Stimulated activated CD4-positive, alpha-beta T cell treated with anti-CD3 and anti-CD28 coated beads, Interleukin-12 subunit alpha, Interleukin-12 subunit beta, amount 100 ng/mL, for 24 hours (primary cell): ENCODE data around the gene ARHGAP10.

Source experiments
- DNase-seq, 2 experiments: peaks; one replicate each; pipeline ENCODE4 v3.0.0-alpha.2; 2020; ENCODE audit warnings: low read depth in 2 of 2

The ARHGAP10 gene

GRCh38 chr4:147826288-147826646, 94.4 kb downstream of the ARHGAP10 start:
- no peak for DNase-seq

DNA sequence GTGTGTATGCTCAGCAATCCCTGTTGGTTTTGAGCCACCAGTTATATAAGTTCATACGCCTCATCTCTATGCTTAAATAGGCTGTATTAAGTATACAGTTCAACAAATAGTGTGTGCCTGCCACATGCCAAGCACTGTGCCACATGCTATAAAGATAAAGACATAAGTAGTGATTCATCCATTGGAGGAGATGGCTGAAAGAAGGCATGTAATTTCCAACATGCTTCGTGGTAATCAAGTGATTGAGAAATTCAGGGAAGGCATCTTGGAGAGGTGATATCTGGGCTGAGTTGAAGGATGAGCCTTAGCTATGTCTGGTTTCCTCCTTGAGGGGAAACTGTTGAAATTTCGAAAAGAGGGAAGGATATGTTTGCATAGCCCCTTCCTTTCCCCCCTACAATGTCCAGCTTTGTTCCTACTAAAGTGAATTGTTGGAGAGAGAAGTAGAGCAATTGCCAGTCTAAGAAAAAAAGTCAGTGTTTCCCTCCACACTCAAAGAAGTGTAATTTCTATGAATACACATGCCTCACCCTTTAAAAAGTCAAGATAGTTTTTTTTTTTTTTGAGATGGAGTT, 96.5 kb downstream of the ARHGAP10 start:
- no peak for DNase-seq

DNA sequence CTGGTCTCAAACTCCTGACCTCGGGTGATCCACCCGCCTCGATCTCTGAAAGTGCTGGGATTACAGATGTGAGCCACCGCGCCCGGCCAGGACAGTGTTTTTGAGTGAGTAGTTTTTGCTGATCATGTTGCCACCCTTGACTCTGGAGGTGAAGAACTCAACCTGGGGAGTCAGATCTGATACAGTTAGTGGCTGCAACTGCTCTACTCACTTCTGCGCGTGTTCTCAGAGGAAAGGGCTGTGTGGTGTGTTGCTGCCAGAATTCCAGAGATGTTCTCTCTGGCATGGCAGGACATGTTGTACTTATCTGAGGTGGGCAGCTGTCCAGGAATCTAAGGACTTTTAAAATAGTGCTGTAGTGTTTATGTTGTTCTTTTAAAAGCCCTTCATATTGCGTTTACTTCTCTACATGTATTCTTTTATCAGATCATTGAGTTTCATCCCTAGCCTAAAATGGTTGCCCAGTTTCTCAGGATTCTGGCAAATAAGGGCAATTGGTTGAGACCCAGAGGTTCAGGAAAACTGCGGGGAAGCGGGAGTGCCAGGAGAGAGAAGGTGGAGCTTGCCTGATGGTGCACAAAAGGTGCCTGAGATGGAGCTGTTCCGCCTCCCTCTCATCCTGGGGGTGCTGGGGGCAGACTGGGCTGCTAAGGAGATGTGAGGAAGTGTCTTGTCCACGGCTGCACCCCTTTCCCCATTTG, 97.7 kb downstream of the ARHGAP10 start:
- DNase-seq, result no peak

DNA sequence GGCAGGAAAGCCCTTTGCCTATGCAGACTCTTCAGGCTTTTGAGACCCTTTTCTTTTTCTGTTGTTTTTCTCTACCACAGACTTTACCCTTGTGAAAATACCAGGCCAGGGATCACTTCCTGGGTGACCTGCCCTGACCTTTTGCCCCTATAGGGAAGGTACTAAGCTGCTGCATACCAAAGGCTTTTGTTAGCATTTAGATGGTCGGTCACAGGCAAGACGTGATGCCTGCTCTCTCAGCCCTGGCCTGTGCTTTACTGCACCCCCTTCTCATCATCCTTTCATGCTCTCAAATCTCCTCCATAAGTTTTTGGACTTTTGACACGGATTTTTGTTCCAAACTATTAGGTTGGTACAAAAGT, 98.2 kb downstream of the ARHGAP10 start:
- no peak for DNase-seq

- no peak for DNase-seq
These were observed 99.1 kb downstream of the ARHGAP10 start for GRCh38 chr4:147830987-147831386.

GRCh38 chr4:147831551-147832171, 99.8 kb downstream of the ARHGAP10 start:
- no peak for DNase-seq

DNA sequence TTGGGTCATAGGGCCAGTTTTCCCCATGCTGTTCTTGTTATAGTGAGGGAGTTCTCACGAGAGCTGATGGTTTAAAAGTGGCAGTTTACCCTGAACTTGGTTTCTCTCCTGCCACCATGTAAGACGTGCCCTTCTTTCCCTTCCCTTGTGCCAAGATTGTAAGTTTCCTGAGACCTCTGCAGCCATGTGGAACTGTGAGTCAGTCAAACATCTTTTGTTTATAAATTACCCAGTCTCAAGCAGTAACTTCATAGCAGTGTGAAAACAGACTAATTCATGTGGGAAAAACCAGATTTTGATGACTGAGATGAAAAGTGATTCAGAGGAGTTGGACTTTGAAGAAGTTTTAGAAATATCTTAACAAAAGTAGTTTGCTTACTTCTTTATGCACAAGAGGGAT, 101.4 kb downstream of the ARHGAP10 start:
- no peak for DNase-seq

DNA sequence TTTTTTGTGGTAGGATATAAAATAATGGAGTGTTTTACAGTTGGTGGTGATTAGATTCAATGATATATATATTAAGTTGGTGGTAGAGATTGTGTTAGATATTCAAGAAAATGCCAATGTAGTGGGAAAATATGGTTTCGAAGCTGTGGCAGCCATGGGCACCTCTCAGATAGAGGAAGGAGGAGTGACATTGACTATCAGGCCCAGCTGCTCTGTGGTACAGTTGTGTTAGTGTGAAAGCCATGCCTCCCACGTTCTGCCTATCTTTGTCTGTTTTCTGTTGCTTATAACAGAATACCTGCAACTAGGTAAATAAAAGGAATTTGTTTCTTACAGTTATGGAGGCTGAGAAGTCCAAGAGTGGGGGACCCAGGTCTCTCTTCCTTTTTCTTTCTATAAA, 101.9 kb downstream of the ARHGAP10 start:
- no peak for DNase-seq

DNA sequence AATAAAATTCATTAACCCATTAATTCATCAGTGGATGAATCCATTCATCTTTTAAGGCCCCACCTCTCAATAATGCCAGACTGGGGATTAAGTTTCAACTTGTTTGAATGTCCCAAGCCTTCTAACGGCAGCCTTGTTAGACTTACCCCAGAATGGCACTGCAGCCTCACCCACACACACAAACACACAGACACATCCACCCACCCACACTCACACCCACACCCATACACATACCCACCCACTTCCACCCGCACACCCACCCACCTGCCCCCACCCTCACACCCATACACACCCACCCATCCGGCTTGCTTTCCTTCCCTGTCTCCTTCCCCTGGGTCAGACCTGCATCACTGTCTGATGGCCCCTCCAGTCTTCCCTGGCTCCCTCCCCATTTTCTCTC, 102.6 kb downstream of the ARHGAP10 start:
- no peak for DNase-seq

DNA sequence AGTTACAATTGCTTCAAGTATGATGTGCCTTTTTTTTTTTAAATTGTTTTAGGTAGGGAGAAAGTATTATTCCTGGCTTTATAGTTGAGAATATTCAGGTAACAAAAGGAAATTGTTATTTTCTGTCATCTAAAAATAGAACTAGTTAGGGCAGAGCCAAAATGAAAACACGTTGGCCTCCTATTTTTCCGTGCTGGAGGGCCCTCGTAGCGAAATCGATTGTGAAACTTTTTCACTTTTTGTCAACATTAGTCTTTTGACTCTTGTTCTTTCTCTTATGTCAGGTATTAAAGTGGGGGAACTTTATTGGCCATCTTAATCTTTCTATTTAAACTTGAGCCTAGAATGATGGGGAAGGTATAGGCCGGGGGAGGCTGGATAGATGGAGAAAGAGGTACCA, 104.9 kb downstream of the ARHGAP10 start:
- DNase-seq, result no peak

- no peak for DNase-seq
These were observed 105.5 kb downstream of the ARHGAP10 start for GRCh38 chr4:147837435-147837834.

DNA sequence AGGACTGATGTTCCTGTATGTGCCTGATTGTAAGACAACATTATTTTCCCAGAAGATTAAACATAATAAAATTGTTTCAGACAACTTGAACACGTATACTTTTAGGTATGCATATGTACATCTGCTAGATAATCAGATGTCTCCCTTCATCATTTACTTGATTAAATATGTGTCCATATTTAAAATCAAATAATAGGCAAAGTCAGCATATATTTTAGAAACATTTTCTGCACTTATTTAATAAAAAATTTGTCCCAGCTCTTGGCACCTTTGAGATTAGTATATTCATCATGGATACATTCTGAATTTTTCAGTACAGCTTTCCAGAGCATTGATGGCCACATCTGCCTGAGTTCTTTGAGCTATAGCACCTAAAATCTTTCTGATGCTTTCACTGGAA, 106.0 kb downstream of the ARHGAP10 start:
- no peak for DNase-seq

- DNase-seq, result no peak
These were observed 107.3 kb downstream of the ARHGAP10 start for GRCh38 chr4:147839200-147839599.

DNA sequence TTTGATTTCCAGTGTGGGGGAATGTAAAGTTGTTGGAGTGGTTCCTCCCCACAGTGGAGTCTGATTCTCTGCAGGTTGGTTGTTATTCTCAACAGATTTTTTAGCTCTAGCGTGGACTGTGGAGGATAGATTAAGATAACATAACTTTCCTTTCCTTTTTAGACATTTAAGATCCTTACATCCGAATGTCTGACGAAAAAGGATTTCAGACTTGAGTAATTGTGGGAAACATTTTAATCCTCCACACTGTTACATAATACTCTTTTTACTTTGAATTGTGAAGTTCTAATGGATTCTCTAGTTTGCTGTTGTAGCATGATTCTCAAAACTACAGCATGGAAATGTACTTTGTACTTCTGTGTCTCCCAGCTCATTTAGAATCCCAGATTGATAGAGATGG, 107.8 kb downstream of the ARHGAP10 start:
- DNase-seq, result no peak

DNA sequence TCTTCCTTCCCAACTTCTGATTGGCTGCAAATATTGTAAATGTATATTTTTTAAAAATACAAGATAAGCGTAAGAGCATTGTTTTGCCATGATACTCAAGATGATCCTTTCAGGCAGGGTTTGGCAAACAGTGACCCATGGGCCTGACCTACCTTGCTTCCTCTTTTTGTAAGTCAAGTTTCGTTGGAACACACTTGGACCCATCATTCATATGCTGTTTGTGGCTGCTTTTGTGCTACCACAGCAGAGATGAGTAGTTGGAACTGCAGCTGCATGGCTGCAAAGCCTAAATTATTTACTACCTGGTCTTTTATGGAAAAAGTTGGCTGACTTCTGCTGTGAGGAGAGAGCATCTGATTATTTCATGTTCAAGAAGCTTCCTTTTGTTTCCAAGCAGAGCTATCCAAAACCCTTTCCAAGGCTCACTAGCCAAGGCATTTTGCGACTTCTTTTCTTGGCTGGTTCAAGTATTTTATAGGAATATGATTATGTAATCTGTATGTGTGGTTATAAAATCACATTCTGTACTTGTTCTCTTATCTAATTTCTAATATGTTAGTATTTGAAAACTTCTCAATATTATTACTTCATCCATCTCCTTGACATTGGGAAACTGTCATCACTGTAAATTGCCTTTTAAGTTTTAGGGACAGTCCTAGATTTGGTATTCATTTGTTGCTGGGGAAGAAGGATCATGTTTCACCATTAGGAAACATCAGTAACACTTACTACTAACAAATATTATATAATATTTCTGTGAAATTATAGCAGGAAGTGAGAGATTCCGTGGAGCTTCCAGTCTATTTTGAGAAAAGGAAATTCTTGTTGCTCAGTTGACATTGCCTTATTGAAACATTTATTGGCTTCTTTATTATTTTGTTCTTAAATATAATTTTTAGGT, 109.2 kb downstream of the ARHGAP10 start:
- no peak for DNase-seq

- no peak for DNase-seq
These were observed 110.7 kb downstream of the ARHGAP10 start for GRCh38 chr4:147842573-147842972.

DNA sequence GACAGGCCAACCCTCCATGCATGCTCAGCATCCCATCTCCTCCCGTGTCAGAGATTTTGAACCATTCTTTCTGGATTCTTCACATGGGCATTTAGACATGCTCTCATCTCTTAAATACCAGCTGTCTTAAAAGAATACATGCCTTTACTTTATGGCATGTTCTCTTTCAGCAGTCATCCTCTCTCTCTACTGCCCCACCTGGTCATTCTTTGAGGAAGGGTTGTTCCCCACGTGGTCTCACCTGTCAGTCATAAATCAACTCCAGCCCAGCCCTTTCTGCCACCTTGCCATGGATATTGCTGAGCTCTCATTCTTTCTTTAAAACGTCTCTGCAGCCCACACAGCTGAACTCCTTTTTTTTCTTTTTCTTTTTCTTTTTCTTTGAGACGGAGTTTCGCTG, 111.3 kb downstream of the ARHGAP10 start:
- DNase-seq, result no peak

- no peak for DNase-seq
These were observed 112.9 kb downstream of the ARHGAP10 start for GRCh38 chr4:147844781-147845180.

DNA sequence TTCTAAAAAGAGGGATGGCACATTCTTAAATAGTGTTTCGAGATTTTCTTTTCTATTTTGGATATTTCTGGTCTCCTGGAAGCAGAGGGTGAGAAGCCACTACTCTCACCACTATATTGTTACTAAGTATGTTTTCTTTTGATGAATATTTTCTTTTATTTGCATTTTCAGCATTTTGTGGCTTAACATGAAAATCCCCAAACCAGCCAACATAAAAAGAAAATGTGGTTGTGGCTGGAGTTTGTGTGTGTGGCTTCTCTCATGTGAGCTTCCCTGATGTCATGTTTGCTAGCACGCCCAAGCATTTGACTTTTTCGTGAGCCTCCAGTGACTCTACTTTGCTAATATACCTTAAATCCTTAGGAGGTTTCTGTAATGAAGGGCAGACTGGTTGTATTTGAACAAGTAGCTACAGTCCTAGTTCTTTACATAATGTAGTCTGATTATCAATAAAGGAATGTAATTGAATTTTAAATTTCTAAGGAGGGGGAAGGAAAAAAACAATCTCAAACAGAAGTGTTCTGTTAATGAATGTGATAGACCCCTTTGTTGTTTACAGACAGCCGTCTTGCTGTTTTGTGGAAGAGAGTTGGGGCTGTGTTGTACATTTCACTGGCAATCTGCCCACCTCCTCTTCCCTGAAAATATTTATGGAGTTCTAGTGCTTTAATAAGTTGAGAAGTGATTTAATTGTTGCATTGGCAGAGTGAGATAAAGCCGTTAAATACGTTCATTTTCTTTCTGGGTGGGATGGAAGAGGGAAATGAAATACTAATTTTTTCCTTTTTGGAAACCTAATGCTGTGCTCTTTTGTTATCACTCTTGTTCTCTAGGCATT, 114.6 kb downstream of the ARHGAP10 start:
- DNase-seq, result no peak

DNA sequence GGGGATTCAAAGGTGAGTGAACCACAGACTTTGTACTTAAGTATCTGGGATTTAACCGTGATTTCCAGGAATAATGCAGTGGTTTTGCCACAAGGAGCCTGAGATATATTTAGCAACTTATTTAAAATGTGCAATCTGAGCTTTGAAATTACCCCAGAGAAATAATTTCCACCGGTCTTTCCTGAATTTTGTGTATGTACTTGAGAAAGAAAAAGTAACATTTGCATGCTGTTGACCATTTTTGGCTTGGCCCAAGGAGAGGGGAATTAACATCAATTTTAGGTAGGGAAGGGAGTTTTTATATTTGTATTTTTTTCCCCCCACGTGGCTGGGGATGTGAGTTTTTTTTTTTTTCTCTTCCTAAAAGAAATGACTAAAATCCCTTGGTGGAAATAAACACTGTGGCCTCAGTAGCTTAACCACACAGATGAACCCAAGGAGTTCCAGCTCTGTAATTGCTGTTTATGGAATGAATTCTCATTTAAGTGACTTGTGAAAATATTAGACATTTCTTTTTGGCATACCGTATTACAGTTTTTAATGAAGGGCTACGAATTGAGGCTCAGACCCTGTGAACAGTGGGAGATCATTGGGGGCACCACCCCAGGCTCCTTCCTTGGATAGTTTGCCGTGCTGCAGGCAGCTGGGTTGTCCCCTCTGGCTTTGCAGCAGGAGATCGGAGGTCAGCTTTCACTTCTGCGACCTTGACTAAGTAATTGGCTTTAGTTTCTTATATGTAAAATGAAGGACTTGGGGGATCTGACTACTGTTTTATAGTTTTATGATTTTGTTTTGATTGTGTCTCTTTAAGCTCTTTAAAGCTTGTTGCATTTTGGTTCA, 116.1 kb downstream of the ARHGAP10 start:
- no peak for DNase-seq

DNA sequence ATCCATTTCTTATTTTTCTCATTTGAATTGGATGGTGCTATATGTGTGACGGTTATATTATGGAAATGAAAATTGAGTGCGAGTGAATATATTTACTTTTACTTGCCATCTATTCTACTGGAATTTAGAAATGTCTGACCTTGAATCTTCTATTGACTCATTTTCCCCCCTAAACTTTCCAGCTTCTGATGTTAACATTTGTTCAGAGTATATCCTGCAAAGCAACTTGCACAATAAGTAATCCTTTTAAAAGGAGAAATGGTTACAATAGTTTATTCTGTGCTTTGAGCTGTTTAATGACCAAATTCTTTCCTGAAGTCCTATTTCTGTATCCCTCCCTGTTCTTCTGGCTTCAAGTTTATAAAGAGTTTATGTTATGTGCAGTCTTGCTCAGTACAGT, 116.7 kb downstream of the ARHGAP10 start:
- no peak for DNase-seq
